Suprapubic skin (tissue), 4 donors: ENCODE measurements around the gene NTHL1. TPM values are rescaled to one million over a fixed set of nuclear protein-coding genes. Genes with fewer than 3 reads are reported as not detected.

Experiments used
- DNase-seq, 2 donors: peaks; one replicate each; pipeline ENCODE4 v3.0.0-alpha.2; 2019; ENCODE audit warnings: low spot score in 2 of 2
- H3K27ac ChIP-seq: fragments of 200-600 bp; sonication (generic); one replicate; pipeline ENCODE4 v1.5.1; 2019
- H3K27me3 ChIP-seq: fragments of 200-600 bp; sonication (generic); one replicate; pipeline ENCODE4 v1.5.1; 2019
- H3K36me3 ChIP-seq: fragments of 200-600 bp; sonication (generic); one replicate; pipeline ENCODE4 v1.5.1; 2019
- H3K4me1 ChIP-seq: fragments of 200-600 bp; sonication (generic); one replicate; pipeline ENCODE4 v1.5.1; 2019
- H3K4me3 ChIP-seq: fragments of 200-600 bp; sonication (generic); one replicate; pipeline ENCODE4 v1.5.1; 2019; ENCODE audit warnings: mild to moderate bottlenecking
- H3K9me3 ChIP-seq: fragments of 200-600 bp; sonication (generic); one replicate; pipeline ENCODE4 v1.5.1; 2019
- EP300 ChIP-seq: sonication (generic); formaldehyde crosslinking; IDR thresholded peaks from one replicate; pipeline ENCODE4 v1.6.1; 2017; ENCODE audit warnings: antibody characterized with exemption
- POLR2A ChIP-seq, 2 donors: fragments of 450-650 bp; IDR thresholded peaks; one replicate each; pipeline ENCODE4 v1.6.1; 2017; ENCODE audit warnings: antibody characterized with exemption in 2 of 2, mild to moderate bottlenecking in 2 of 2, moderate library complexity in 2 of 2
- POLR2AphosphoS5 ChIP-seq, 3 donors: sonication (generic); formaldehyde crosslinking; IDR thresholded peaks; one replicate each; pipeline ENCODE4 v1.6.1; 2017; ENCODE audit warnings: antibody characterized with exemption in 3 of 3
- WGBS: methylation state at CpG from one replicate; pipeline ENCODE4 v1.1.5; 2018; 5-methylcytosine and 5-hydroxymethylcytosine counted together
- total RNA-seq, 4 donors: library from RNA; depleted of rRNA; stranded (reverse); fragments of >200 nt; gene quantifications; one replicate each; pipeline ENCODE4 v1.1.0, GENCODE V29; 2016
- TF ChIP-seq, protein P1 (sequence below), 2 donors: fragments of 200-600 bp in 1 of 2; fragments of 450-650 bp in 1 of 2; sonication (generic) in 1 of 2; IDR thresholded peaks; one replicate each; pipeline ENCODE4 v1.5.1; 2016 to 2019; ENCODE audit warnings: antibody characterized with exemption in 2 of 2, mild to moderate bottlenecking in 1 of 2, moderate library complexity in 1 of 2

The NTHL1 gene
- total RNA-seq, 4 donors from 2014 or later, result 15.9 to 40.5 (median 20.9) TPM

DNA sequence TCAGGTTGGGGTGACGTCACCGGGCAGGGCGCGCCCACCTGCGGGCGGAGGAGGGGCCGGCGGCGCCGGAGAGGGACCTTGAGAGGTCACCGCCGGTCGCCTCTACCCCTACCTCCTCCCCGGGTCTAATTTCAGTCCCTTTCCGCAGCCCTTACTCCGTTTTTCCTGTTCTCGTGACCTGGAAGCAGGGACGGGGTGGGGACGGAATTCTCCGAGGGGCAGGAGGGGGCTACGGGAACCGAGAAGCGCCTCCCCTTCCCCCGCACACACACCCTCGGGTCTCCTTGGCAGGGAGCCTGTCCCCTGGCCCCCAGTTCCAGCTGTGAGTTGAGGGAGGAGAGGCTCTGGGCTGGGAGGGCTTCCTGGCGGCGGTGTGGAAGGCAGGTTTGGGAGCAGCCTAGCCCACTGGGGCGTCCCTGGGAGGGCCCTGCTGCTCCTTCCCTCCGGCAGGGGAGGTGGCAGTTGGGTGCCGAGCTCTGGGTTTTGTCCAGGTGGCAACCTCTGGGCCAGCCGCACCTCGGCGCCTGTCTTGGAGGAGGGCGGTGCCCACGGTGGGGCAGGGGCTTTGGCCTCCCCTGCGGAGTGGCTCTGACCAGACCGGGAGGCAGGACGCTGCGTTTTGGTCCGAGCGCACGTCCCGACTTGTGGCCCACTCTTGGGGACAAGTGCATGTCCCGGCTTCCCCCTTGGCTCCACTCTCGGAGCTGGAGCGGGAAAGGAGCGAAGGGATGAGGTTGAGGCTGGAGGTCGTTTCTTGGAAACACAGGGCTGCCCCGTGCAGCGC is 57.1 kb downstream of the NTHL1 start:
- no peaks in the 10 kb centered on the region for H3K9me3 ChIP-seq
- no peak overlapping the region for H3K27ac ChIP-seq
- TF ChIP-seq POLR2A (IDR thresholded peaks at IDR 0.05) (no peak), POLR2AphosphoS5 (IDR thresholded peaks at IDR 0.05) (no peak), EP300 (no peak)
- TF ChIP-seq, protein P1, sequence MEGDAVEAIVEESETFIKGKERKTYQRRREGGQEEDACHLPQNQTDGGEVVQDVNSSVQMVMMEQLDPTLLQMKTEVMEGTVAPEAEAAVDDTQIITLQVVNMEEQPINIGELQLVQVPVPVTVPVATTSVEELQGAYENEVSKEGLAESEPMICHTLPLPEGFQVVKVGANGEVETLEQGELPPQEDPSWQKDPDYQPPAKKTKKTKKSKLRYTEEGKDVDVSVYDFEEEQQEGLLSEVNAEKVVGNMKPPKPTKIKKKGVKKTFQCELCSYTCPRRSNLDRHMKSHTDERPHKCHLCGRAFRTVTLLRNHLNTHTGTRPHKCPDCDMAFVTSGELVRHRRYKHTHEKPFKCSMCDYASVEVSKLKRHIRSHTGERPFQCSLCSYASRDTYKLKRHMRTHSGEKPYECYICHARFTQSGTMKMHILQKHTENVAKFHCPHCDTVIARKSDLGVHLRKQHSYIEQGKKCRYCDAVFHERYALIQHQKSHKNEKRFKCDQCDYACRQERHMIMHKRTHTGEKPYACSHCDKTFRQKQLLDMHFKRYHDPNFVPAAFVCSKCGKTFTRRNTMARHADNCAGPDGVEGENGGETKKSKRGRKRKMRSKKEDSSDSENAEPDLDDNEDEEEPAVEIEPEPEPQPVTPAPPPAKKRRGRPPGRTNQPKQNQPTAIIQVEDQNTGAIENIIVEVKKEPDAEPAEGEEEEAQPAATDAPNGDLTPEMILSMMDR (IDR thresholded peaks at IDR 0.05), result no peak
- H3K36me3 ChIP-seq, result peaks cover 11% of the 10 kb centered on the region
- H3K4me1 ChIP-seq, result peaks cover 41% of the 10 kb centered on the region
- DNase-seq, result no peak
- peaks cover 28% of the 10 kb centered on the region for H3K27me3 ChIP-seq
- H3K4me3 ChIP-seq, result peak overlapping the region; percentile 49
- WGBS, result 1% methylated on average over 18 of the region's 50 CpGs

DNA sequence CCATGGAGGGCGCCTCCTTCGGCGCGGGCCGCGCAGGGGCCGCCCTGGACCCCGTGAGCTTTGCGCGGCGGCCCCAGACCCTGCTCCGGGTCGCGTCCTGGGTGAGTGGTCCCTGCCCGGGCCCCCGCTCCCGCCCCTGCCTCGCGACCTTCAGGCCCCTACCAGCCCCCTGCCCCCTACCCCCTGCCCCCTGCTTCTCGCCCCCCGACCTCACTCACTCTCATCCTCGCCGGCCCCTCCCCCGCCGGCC is 57.6 kb downstream of the NTHL1 start:
- no peak for DNase-seq
- WGBS, result no CpG with 5 or more reads among the region's 25 CpGs
- H3K36me3 ChIP-seq, result peaks cover 12% of the 10 kb centered on the region
- H3K9me3 ChIP-seq, result no peaks in the 10 kb centered on the region
- H3K27me3 ChIP-seq, result peaks cover 28% of the 10 kb centered on the region
- H3K4me1 ChIP-seq, result peaks cover 46% of the 10 kb centered on the region
- TF ChIP-seq, protein P1 (IDR thresholded peaks at IDR 0.05), result no peak
- TF ChIP-seq EP300 (no peak), POLR2AphosphoS5 (IDR thresholded peaks at IDR 0.05) (no peak), POLR2A (IDR thresholded peaks at IDR 0.05) (no peak)
- peak overlapping the region; percentile 49 for H3K4me3 ChIP-seq
- H3K27ac ChIP-seq, result no peak overlapping the region

Other genes starting within 250 kb of the NTHL1 start
- gene HAGH, start 221.0 kb downstream of the NTHL1 start, total RNA-seq, result 10 to 100 TPM; 49.8 to 66.6 (median 51.9) TPM
- gene FAHD1, start 220.6 kb downstream of the NTHL1 start, total RNA-seq, result 10 to 100 TPM; 47.4 to 84.7 (median 49.1) TPM
- gene MEIOB, start 175.7 kb downstream of the NTHL1 start, total RNA-seq, result under 1 TPM in 2 of 4 donors, not detected in 2; 0.29 to 0.68 TPM
- 10 to 100 TPM; 28.5 to 76.7 (median 58.5) TPM for gene HS3ST6, start 129.4 kb downstream of the NTHL1 start, total RNA-seq
- gene MSRB1, start 104.6 kb downstream of the NTHL1 start, total RNA-seq, result 10 to 100 TPM; 14.9 to 28.6 (median 23.5) TPM
- gene RPL3L, start 93.1 kb downstream of the NTHL1 start, total RNA-seq, result under 1 TPM in 3 of 4 donors, not detected in 1; 0.29 to 0.60 (median 0.42) TPM
- 100 to 1,000 TPM; 157 to 196 (median 174) TPM for gene NDUFB10, start 88.3 kb downstream of the NTHL1 start, total RNA-seq
- gene RPS2, start 83.0 kb downstream of the NTHL1 start, total RNA-seq, result 1,000 to 10,000 TPM; 3,268 to 4,213 (median 3,625) TPM
- gene RNF151, start 81.0 kb downstream of the NTHL1 start, total RNA-seq, result not detected
- 10 to 100 TPM; 49.2 to 73.5 (median 57.2) TPM for gene TBL3, start 75.8 kb downstream of the NTHL1 start, total RNA-seq
- gene NOXO1, start 66.4 kb downstream of the NTHL1 start, total RNA-seq, result 1 to 10 TPM in 3 of 4 donors, not detected in 1; 1.1 to 3.1 (median 2.0) TPM
- 10 to 100 TPM in 1 of 4 donors, 1 to 10 TPM in 3; 7.0 to 11.2 (median 9.5) TPM for gene GFER, start 63.6 kb downstream of the NTHL1 start, total RNA-seq
- gene SYNGR3, start 57.9 kb downstream of the NTHL1 start, total RNA-seq, result 1 to 10 TPM in 1 of 4 donors, under 1 TPM in 2, not detected in 1; 0.42 to 1.7 (median 0.60) TPM
- gene ZNF598, start 38.0 kb downstream of the NTHL1 start, total RNA-seq, result 100 to 1,000 TPM in 1 of 4 donors, 10 to 100 TPM in 3; 69.4 to 103 (median 84.0) TPM
- gene NPW, start 28.0 kb downstream of the NTHL1 start, total RNA-seq, result 1 to 10 TPM in 2 of 4 donors, under 1 TPM in 1, not detected in 1; 0.65 to 5.6 (median 3.0) TPM
- 10 to 100 TPM; 13.8 to 36.5 (median 21.8) TPM for gene NHERF2, start 20.9 kb downstream of the NTHL1 start, total RNA-seq
- 100 to 1,000 TPM; 103 to 193 (median 143) TPM for gene TSC2, start 151 bp upstream of the NTHL1 start, total RNA-seq
- 100 to 1,000 TPM; 209 to 446 (median 293) TPM for gene PKD1, start 88.1 kb upstream of the NTHL1 start, total RNA-seq
- 1 to 10 TPM in 3 of 4 donors, under 1 TPM in 1; 0.64 to 3.0 (median 1.4) TPM for gene RAB26, start 100.8 kb upstream of the NTHL1 start, total RNA-seq
- 10 to 100 TPM; 53.4 to 74.7 (median 66.5) TPM for gene TRAF7, start 107.9 kb upstream of the NTHL1 start, total RNA-seq
- 1 to 10 TPM in 1 of 4 donors, under 1 TPM in 3; 0.49 to 1.5 (median 0.78) TPM for gene CASKIN1, start 148.8 kb upstream of the NTHL1 start, total RNA-seq
- gene MLST8, start 157.6 kb upstream of the NTHL1 start, total RNA-seq, result 10 to 100 TPM; 52.3 to 69.5 (median 55.1) TPM
- gene BRICD5, start 163.0 kb upstream of the NTHL1 start, total RNA-seq, result 1 to 10 TPM; 2.2 to 10.0 (median 3.2) TPM
- 1 to 10 TPM; 6.8 to 9.5 (median 7.6) TPM for gene PGP, start 167.0 kb upstream of the NTHL1 start, total RNA-seq
- 10 to 100 TPM; 42.1 to 79.3 (median 54.2) TPM for gene E4F1, start 175.8 kb upstream of the NTHL1 start, total RNA-seq
- gene DNASE1L2, start 188.6 kb upstream of the NTHL1 start, total RNA-seq, result 10 to 100 TPM; 17.0 to 72.6 (median 42.8) TPM
- 10 to 100 TPM; 28.4 to 65.3 (median 47.2) TPM for gene ECI1, start 203.8 kb upstream of the NTHL1 start, total RNA-seq
- gene RNPS1, start 220.3 kb upstream of the NTHL1 start, total RNA-seq, result 100 to 1,000 TPM; 119 to 151 (median 146) TPM